Embryonic facial prominence (tissue), 1 donor: Measurements from ENCODE around the gene CCDC159.
"Not testable (repeated sequence)": the region's sequence is repeated elsewhere in the genome, so short reads cannot be mapped to it uniquely, and the experiment has no call there.

Experiments used
- DNase-seq: peaks from one replicate; pipeline ENCODE4 v3.0.0-alpha.2; 2016; ENCODE audit errors: extremely low spot score

The CCDC159 gene

GRCh38 chr19:11346104-11346940, at the start of gene CCDC159, which contains the start of gene TMEM205:
Gene CCDC159 (plus strand): TSS chr19:11346519. CDS start chr19:11346607, 88 bp downstream.
Gene TMEM205 (minus strand): TSS chr19:11346268. CDS start chr19:11345619, 649 bp downstream.
- peak; percentile 89 for DNase-seq

- DNase-seq = no peak
Measured at GRCh38 chr19:11299946-11300810, 46.1 kb upstream of the CCDC159 start.

GRCh38 chr19:11300811-11301120, 45.6 kb upstream of the CCDC159 start:
- DNase-seq = no peak

- DNase-seq = no peak
Measured at GRCh38 chr19:11304936-11305335, 41.4 kb upstream of the CCDC159 start.

- no peak for DNase-seq
Measured at GRCh38 chr19:11306337-11306736, 40.0 kb upstream of the CCDC159 start.

- DNase-seq = not testable (repeated sequence)
Measured at GRCh38 chr19:11320278-11320995, 25.9 kb upstream of the CCDC159 start.

GRCh38 chr19:11321191-11322126, 24.9 kb upstream of the CCDC159 start:
- no peak for DNase-seq

- no peak for DNase-seq
Measured at GRCh38 chr19:11322269-11323024, 23.9 kb upstream of the CCDC159 start.

GRCh38 chr19:11323601-11324078, 22.7 kb upstream of the CCDC159 start:
- no peak for DNase-seq

- DNase-seq = peak; percentile 24
Measured at GRCh38 chr19:11324079-11324661, 22.1 kb upstream of the CCDC159 start.

- no peak for DNase-seq
Measured at GRCh38 chr19:11324748-11325389, 21.4 kb upstream of the CCDC159 start.

- no peak for DNase-seq
Measured at GRCh38 chr19:11325544-11325943, 20.8 kb upstream of the CCDC159 start.

GRCh38 chr19:11330127-11330526, 16.2 kb upstream of the CCDC159 start:
- no peak for DNase-seq

- DNase-seq = no peak
Measured at GRCh38 chr19:11331502-11331901, 14.8 kb upstream of the CCDC159 start.

GRCh38 chr19:11332822-11333221, 13.5 kb upstream of the CCDC159 start:
- DNase-seq = no peak

GRCh38 chr19:11333838-11334237, 12.5 kb upstream of the CCDC159 start:
- DNase-seq = not testable (repeated sequence)

- no peak for DNase-seq
Measured at GRCh38 chr19:11335449-11336146, 10.7 kb upstream of the CCDC159 start.

- no peak for DNase-seq
Measured at GRCh38 chr19:11337080-11337479, 9.2 kb upstream of the CCDC159 start.
